ENCODE results near the gene WHAMM.

Gene WHAMM

DNA sequence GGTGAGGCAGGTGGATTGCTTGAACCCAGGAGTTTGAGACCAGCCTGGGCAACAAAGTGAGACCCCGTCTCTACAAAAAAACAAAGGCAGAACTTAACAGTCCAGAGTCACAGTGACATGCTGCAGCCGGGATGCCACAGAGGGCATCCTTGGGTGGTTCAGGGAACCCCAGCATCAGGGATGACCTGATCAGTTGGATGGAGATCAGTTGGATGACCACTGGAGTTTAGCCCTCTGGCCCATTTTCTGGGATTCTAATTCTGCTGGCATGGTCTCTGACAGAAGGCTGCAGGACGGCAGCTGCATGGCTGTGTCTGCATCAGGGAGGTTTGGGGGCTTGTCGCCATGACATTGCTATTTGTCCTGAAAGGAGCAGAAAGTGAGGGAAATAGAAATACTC lies 19.8 kb downstream of the WHAMM start:
- no peaks in the 10 kb centered on the region for H3K27me3 ChIP-seq (ENCODE audit: control insufficient read depth, insufficient read depth, low read length)
- no peak overlapping the region for H3K9ac ChIP-seq (ENCODE audit: low read depth, low read length)
- peaks cover 23% of the 10 kb centered on the region for H3K4me1 ChIP-seq (ENCODE audit: control insufficient read depth, insufficient read depth, low read length)
- H3K4me3 ChIP-seq (ENCODE audit: low read length): no peak overlapping the region
- no peak overlapping the region for H3K4me2 ChIP-seq (ENCODE audit: low read length)
- peaks cover 75% of the 10 kb centered on the region for H3K36me3 ChIP-seq (ENCODE audit: insufficient read depth, low read length)
- H3K9me3 ChIP-seq (replicated peaks; ENCODE audit: low read length): no peaks in the 10 kb centered on the region

DNA sequence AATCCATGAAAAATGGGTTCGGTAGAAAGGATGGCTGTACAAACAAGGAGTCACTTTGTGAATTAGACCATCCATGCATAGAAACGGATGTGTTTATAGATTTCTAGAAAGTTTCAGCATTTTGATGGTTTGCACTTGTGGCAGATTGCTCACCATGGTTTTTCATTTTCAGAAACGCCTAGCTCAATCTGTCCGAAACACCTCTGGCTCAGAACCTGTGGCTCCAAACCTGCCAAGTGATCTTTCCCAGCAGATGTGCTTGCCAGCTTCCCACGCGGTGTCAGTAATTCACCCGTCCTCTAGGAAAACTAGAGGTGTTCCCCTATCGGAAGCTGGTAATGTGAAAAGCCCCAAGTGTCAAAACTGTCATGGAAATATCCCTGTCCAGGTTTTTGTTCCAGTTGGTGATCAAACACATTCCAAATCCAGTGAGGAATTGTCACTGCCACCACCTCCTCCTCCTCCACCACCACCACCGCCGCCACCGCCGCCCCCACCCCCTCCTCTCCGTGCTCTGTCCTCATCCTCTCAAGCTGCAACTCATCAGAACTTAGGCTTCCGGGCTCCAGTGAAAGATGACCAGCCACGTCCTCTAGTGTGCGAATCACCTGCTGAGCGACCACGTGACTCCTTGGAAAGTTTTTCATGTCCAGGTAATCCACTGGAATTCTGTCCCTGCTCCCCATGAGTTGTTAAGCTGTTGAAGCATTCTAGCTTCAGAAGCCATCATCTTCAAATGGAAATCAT lies 21.2 kb downstream of the WHAMM start:
- Histone ChIP-seq H3K4me1 (ENCODE audit: control insufficient read depth, insufficient read depth, low read length) (peaks cover 23% of the 10 kb centered on the region), H3K9ac (ENCODE audit: low read depth, low read length) (no peak overlapping the region), H3K4me3 (ENCODE audit: low read length) (no peak overlapping the region), H3K9me3 (replicated peaks; ENCODE audit: low read length) (no peaks in the 10 kb centered on the region), H3K36me3 (ENCODE audit: insufficient read depth, low read length) (peaks cover 80% of the 10 kb centered on the region), H3K4me2 (ENCODE audit: low read length) (no peak overlapping the region), H3K27me3 (ENCODE audit: control insufficient read depth, insufficient read depth, low read length) (no peaks in the 10 kb centered on the region)

DNA sequence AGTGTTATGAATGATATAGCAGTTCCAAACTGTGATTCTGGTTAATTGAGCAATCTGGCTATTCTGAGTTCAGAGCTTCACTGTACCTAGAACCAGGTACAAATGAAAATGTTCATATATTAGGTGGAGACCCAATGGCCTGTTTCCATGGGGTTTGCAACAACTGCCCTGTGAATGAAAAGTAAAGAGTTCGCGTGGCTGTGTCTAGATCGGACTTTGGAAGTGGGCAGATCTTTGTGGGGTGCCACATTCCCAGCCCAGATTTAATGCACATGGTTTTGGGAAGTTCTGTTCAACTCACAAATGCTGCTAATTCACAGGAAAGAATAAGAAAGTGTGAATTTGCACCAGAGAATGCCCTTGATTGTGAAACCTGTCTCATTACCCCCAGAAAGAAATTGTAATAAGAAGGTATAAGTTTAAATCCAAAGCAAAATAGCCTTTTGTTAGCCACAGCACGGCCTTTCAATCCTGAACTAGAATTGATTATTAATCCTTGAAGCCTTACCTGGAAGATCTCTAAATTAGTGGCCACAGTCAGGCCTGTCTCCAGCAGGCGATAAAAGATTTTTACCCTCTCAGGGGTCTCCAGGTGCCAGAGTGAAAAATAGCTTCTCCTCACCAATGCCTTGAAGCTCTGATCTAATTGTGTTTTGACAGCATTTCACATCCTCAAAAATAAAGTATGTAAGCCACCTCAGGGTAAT lies 22.6 kb downstream of the WHAMM start:
- peak overlapping the region; percentile 27 for H3K4me2 ChIP-seq (ENCODE audit: low read length)
- peaks cover 23% of the 10 kb centered on the region for H3K4me1 ChIP-seq (ENCODE audit: control insufficient read depth, insufficient read depth, low read length)
- peak overlapping the region; percentile 17 for H3K9ac ChIP-seq (ENCODE audit: low read depth, low read length)
- H3K36me3 ChIP-seq (ENCODE audit: insufficient read depth, low read length): peaks cover 80% of the 10 kb centered on the region
- H3K4me3 ChIP-seq (ENCODE audit: low read length): no peak overlapping the region
- H3K27me3 ChIP-seq (ENCODE audit: control insufficient read depth, insufficient read depth, low read length): no peaks in the 10 kb centered on the region
- no peaks in the 10 kb centered on the region for H3K9me3 ChIP-seq (replicated peaks; ENCODE audit: low read length)

DNA sequence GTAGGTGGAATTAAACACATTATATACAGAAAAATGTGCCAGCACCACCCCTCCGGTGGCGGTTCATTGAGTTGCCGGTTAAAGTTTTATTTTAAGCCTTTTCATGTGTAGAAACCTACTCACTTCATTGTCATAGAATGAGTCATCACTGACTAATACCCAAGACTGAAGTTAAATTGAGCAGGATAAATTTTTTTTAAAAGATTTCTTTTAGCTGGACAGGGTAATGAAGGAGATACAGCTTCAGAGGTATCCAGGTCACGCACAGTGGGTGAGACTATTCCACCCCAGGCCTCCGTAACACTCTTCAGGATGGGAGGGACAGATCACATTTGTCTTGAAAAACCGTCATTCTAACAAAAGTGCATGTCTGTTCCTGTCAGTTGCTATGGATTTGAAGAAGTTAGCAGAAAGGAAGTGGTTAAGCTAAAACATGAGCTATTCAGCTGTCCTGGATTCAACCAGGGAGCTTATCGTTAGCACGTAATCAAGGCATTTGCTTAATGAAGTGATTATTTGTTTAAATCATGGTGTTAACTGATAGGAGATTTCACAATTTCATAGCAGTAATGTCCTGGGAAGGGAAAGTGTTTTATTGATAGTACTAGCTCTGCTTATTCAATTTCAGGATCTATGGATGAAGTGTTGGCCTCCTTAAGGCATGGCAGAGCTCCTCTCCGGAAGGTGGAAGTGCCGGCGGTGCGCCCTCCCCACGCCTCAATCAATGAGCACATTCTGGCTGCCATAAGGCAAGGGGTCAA lies 23.4 kb downstream of the WHAMM start:
- peak overlapping the region; percentile 29 for H3K9ac ChIP-seq (ENCODE audit: low read depth, low read length)
- H3K27me3 ChIP-seq (ENCODE audit: control insufficient read depth, insufficient read depth, low read length): no peaks in the 10 kb centered on the region
- peaks cover 23% of the 10 kb centered on the region for H3K4me1 ChIP-seq (ENCODE audit: control insufficient read depth, insufficient read depth, low read length)
- H3K36me3 ChIP-seq (ENCODE audit: insufficient read depth, low read length): peaks cover 80% of the 10 kb centered on the region
- H3K4me2 ChIP-seq (ENCODE audit: low read length): peak overlapping the region; percentile 63
- peak overlapping the region; percentile 20 for H3K4me3 ChIP-seq (ENCODE audit: low read length)
- H3K9me3 ChIP-seq (replicated peaks; ENCODE audit: low read length): no peaks in the 10 kb centered on the region

DNA sequence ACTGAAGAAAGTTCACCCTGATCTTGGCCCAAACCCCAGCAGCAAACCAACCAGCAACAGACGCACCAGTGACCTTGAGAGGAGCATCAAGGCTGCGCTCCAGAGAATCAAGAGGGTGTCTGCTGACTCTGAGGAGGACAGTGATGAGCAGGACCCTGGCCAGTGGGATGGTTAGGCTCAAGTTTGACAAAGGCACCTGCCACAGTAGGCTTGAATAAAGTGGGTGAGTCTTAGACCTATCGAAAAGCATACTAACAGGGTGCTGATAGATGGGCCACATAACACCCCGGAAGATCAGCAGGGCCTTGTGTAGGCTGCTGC lies 23.9 kb downstream of the WHAMM start:
- peak overlapping the region; percentile 20 for H3K4me3 ChIP-seq (ENCODE audit: low read length)
- H3K9ac ChIP-seq (ENCODE audit: low read depth, low read length): peak overlapping the region; percentile 29
- H3K36me3 ChIP-seq (ENCODE audit: insufficient read depth, low read length): peaks cover 80% of the 10 kb centered on the region
- H3K4me2 ChIP-seq (ENCODE audit: low read length): peak overlapping the region; percentile 63
- peaks cover 23% of the 10 kb centered on the region for H3K4me1 ChIP-seq (ENCODE audit: control insufficient read depth, insufficient read depth, low read length)
- no peaks in the 10 kb centered on the region for H3K27me3 ChIP-seq (ENCODE audit: control insufficient read depth, insufficient read depth, low read length)
- no peaks in the 10 kb centered on the region for H3K9me3 ChIP-seq (replicated peaks; ENCODE audit: low read length)

DNA sequence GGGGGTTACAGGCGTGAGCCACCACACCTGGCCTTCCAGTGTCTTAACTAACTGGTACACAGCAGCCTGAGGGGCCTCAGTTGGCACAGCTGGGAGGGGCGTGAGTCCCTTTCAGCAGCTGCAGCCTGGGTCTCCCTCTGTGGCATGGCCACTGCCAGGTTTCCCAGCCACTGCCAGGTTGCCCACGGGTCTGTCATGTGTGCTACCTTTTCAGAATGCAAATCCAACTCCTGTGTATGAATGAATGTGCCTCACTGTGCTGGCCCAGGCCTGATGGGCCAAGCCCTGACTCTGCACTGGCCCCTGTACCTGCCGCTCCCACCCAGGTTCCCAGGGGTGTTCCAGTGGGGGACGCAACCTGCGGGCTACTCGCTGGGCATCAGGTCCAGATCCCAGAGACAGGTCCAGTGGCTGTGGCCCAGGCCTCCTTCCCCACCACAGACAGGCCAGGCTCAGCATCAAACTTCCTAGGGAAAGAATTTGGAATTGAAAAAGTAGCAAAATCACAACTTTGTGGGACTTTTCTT lies 26.0 kb downstream of the WHAMM start:
- Histone ChIP-seq H3K4me2 (ENCODE audit: low read length) (no peak overlapping the region), H3K27me3 (ENCODE audit: control insufficient read depth, insufficient read depth, low read length) (no peaks in the 10 kb centered on the region), H3K9me3 (replicated peaks; ENCODE audit: low read length) (no peaks in the 10 kb centered on the region), H3K4me3 (ENCODE audit: low read length) (no peak overlapping the region), H3K4me1 (ENCODE audit: control insufficient read depth, insufficient read depth, low read length) (peaks cover 23% of the 10 kb centered on the region), H3K9ac (ENCODE audit: low read depth, low read length) (no peak overlapping the region), H3K36me3 (ENCODE audit: insufficient read depth, low read length) (peaks cover 68% of the 10 kb centered on the region)

DNA sequence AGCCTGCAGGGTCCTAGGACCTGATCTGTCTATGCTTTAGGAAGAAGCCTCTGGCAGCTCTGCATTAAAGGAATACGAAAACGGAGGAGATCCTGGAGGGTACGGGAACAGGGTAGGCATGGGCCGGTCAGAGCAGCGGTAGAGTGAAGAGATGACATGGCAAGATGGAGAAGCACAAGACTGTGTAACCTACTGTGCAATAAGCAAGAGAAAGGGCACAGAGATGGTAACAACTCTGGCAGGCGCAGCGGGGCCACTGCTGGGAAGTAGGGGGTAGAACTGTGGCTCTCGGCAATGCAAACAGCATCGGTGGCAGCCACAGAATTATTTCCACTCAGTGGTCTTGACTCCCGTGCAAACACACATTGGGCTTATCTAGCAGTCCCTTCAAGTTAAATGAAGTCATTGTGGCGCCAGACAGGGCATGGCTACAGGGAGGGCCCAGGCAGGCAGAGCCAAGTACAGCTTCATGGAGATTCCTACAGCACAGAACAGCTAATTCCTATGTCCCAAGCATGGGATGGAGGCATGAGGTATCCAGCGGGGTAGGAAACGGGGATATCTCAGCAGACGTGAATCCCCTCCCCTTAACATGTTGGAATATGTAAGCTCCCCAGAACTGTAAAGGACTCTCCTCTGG lies 28.8 kb downstream of the WHAMM start:
- Histone ChIP-seq H3K9me3 (replicated peaks; ENCODE audit: low read length) (no peaks in the 10 kb centered on the region), H3K9ac (ENCODE audit: low read depth, low read length) (no peak overlapping the region), H3K4me1 (ENCODE audit: control insufficient read depth, insufficient read depth, low read length) (peaks cover 4% of the 10 kb centered on the region), H3K36me3 (ENCODE audit: insufficient read depth, low read length) (peaks cover 50% of the 10 kb centered on the region), H3K4me2 (ENCODE audit: low read length) (no peak overlapping the region), H3K4me3 (ENCODE audit: low read length) (no peak overlapping the region), H3K27me3 (ENCODE audit: control insufficient read depth, insufficient read depth, low read length) (no peaks in the 10 kb centered on the region)

DNA sequence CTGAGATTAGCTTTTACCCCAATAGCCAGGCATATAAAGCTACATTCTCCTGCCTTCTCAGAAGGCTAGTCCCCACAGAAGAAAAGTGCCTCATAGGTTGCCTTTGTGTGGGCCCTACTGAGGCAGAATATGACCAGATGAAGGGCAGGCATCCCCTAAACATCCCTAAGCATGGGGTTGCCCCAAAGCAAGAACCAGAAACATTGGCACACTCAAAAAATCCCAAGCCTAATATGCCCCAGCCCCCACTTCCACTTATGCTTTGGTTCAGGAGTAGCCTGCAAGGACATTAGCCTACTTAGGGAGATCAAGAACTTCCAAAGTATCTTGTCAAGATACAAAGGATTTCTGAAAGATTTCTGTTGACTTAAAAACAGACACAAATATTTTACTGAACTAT lies 29.7 kb downstream of the WHAMM start:
- Histone ChIP-seq H3K27me3 (ENCODE audit: control insufficient read depth, insufficient read depth, low read length) (no peaks in the 10 kb centered on the region), H3K4me3 (ENCODE audit: low read length) (no peak overlapping the region), H3K4me1 (ENCODE audit: control insufficient read depth, insufficient read depth, low read length) (no peaks in the 10 kb centered on the region), H3K9ac (ENCODE audit: low read depth, low read length) (no peak overlapping the region), H3K4me2 (ENCODE audit: low read length) (no peak overlapping the region), H3K9me3 (replicated peaks; ENCODE audit: low read length) (no peaks in the 10 kb centered on the region), H3K36me3 (ENCODE audit: insufficient read depth, low read length) (peaks cover 45% of the 10 kb centered on the region)

DNA sequence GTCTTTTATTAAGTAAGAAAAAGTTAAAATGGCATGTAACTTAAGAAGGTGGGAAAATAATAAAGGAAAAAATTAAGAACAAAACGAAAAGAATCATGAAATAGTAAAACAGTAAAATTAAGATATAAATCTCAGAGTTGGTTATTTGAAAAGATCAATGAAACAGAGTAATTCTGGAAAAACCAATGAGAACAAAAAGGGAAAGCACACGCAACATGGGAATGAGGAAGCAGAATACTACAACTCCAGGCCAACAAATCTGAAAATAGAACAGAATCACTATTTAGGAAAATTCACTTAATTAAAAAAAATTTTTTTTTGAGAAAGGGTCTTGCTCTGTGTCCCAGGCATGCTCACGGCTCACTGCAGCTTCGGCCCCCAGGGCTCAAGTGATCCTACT lies 30.7 kb downstream of the WHAMM start:
- no peak overlapping the region for H3K9ac ChIP-seq (ENCODE audit: low read depth, low read length)
- H3K36me3 ChIP-seq (ENCODE audit: insufficient read depth, low read length): peaks cover 37% of the 10 kb centered on the region
- H3K4me1 ChIP-seq (ENCODE audit: control insufficient read depth, insufficient read depth, low read length): no peaks in the 10 kb centered on the region
- H3K4me3 ChIP-seq (ENCODE audit: low read length): no peak overlapping the region
- no peaks in the 10 kb centered on the region for H3K27me3 ChIP-seq (ENCODE audit: control insufficient read depth, insufficient read depth, low read length)
- H3K4me2 ChIP-seq (ENCODE audit: low read length): no peak overlapping the region
- H3K9me3 ChIP-seq (replicated peaks; ENCODE audit: low read length): no peaks in the 10 kb centered on the region

DNA sequence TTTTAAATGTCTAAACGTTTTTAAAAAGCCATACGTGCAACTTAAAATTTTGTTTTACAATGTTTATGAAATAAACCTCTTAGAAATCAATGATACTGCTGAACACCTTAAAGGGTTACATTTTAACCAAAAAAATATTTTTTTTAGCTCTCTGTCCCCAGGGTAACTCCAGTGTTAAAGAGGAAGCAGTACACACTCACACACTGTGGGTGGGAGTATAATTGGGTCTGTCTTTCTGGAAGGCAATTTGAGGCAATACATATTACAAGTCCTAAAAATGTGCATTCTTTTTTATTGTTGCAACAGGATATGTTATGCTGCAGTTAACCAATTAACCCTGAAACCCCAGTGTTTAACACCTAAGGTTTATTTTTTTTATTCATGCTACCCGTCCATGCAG lies 34.1 kb downstream of the WHAMM start:
- H3K4me1 ChIP-seq (ENCODE audit: control insufficient read depth, insufficient read depth, low read length): no peaks in the 10 kb centered on the region
- H3K4me2 ChIP-seq (ENCODE audit: low read length): no peak overlapping the region
- peaks cover 3% of the 10 kb centered on the region for H3K36me3 ChIP-seq (ENCODE audit: insufficient read depth, low read length)
- no peak overlapping the region for H3K9ac ChIP-seq (ENCODE audit: low read depth, low read length)
- no peak overlapping the region for H3K4me3 ChIP-seq (ENCODE audit: low read length)
- no peaks in the 10 kb centered on the region for H3K9me3 ChIP-seq (replicated peaks; ENCODE audit: low read length)
- no peaks in the 10 kb centered on the region for H3K27me3 ChIP-seq (ENCODE audit: control insufficient read depth, insufficient read depth, low read length)

DNA sequence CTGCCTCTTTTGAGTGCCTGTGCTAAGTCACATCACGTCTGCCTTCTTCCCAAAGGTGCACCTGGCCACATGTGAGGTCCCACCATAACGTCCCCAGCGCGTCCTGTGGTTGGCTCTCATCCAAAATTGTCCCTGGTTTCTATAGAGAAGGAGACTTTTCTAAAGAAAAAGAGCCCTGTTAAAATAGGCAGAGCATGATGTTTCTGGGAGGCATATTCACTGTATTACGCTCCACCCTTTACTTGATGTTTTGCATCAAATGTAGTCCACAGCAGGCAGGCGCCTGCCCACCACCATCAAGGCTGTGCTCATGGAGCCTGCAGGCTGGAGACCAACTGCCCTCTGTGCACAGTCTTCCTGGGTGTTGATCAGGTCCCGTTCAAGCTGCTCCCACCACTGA lies 36.3 kb downstream of the WHAMM start:
- Histone ChIP-seq H3K4me3 (ENCODE audit: low read length) (no peak overlapping the region), H3K4me2 (ENCODE audit: low read length) (no peak overlapping the region), H3K36me3 (ENCODE audit: insufficient read depth, low read length) (no peaks in the 10 kb centered on the region), H3K4me1 (ENCODE audit: control insufficient read depth, insufficient read depth, low read length) (peaks cover 13% of the 10 kb centered on the region), H3K27me3 (ENCODE audit: control insufficient read depth, insufficient read depth, low read length) (no peaks in the 10 kb centered on the region), H3K9me3 (replicated peaks; ENCODE audit: low read length) (no peaks in the 10 kb centered on the region), H3K9ac (ENCODE audit: low read depth, low read length) (no peak overlapping the region)

Data from skeletal muscle satellite cell (primary cell).